ENCODE measurements around the gene SLC28A3. TPM values are rescaled to one million over a fixed set of nuclear protein-coding genes. Genes with fewer than 3 reads are reported as not detected.
"Not testable (repeated sequence)": the region's sequence is repeated elsewhere in the genome, so short reads cannot be mapped to it uniquely, and the experiment has no call there.

SLC28A3 gene
- total RNA-seq, 2 experiments from 2014 or later, result 0.23 to 0.31 TPM

DNA sequence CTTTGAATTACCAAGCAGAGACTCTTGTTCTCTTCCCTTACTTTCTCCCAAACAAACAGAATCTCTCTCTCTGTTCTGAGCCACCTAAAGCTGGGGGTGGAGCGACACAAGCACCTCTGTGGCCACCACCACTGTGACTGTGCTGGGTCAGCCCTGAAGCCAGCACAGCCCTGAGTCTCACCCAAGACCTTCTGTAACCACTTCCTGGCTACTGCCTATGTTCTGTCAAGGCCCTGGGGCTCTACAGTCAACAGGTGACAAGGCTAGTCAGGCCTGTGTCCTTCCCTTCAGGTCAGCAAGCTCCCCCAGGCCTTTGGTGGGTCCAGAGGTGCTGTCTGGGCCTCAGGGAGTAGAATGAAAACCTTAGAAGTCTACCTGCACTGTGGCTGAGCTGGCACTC lies 26.1 kb upstream of the SLC28A3 start:
- H3K4me3 Mint-ChIP-seq, result no peak overlapping the region
- TF ChIP-seq, protein P1, sequence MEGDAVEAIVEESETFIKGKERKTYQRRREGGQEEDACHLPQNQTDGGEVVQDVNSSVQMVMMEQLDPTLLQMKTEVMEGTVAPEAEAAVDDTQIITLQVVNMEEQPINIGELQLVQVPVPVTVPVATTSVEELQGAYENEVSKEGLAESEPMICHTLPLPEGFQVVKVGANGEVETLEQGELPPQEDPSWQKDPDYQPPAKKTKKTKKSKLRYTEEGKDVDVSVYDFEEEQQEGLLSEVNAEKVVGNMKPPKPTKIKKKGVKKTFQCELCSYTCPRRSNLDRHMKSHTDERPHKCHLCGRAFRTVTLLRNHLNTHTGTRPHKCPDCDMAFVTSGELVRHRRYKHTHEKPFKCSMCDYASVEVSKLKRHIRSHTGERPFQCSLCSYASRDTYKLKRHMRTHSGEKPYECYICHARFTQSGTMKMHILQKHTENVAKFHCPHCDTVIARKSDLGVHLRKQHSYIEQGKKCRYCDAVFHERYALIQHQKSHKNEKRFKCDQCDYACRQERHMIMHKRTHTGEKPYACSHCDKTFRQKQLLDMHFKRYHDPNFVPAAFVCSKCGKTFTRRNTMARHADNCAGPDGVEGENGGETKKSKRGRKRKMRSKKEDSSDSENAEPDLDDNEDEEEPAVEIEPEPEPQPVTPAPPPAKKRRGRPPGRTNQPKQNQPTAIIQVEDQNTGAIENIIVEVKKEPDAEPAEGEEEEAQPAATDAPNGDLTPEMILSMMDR (IDR thresholded peaks at IDR 0.05), result no peak
- no peaks in the 10 kb centered on the region for H3K4me1 Mint-ChIP-seq (ENCODE audit: low read depth)
- peaks cover 15% of the 10 kb centered on the region for H3K27me3 Mint-ChIP-seq
- no peak overlapping the region for H3K27ac Mint-ChIP-seq
- ChIA-PET POLR2A (no interaction called here), CTCF (no interaction called here)
- H3K36me3 Mint-ChIP-seq (ENCODE audit: low read depth), result no peaks in the 10 kb centered on the region
- intact Hi-C loops (cut with micrococcal nuclease), result no loop called here
- ATAC-seq (no peak), DNase-seq (no peak)
- peaks cover 1% of the 10 kb centered on the region for H3K9me3 Mint-ChIP-seq

DNA sequence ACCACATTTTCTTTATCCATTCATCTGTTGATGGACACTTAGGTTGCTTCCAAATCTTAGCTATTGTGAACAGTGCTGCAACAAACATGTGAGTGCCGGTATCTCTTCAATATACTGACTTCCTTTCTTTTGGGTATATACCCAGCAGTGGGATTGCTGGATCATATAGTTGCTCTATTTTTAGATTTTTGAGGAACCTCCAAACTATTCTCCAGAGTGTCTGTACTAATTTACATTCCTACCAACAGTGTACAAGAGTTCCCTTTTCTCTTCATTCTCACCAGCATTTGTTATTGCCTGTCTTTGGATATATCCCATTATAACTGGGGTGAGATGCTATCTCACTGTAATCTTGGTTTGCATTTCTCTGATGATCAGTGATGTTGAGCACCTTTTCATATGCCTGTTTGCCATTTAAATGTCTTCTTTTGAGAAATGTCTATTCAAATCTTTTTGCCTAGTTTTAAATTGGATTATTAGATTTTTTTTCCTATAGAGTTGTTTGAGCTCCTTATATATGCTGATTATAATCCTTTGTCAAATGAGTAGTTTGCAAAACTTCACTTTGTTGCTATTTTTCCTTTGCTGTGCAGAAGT lies 24.4 kb upstream of the SLC28A3 start:
- H3K4me3 Mint-ChIP-seq; H3K36me3 Mint-ChIP-seq (ENCODE audit: low read depth); ATAC-seq; H3K9me3 Mint-ChIP-seq; H3K4me1 Mint-ChIP-seq (ENCODE audit: low read depth); intact Hi-C loops (cut with micrococcal nuclease); H3K27ac Mint-ChIP-seq; CTCF ChIA-PET; DNase-seq; POLR2A ChIA-PET: not testable (repeated sequence)
- H3K27me3 Mint-ChIP-seq, result peaks cover 12% of the 10 kb centered on the region

DNA sequence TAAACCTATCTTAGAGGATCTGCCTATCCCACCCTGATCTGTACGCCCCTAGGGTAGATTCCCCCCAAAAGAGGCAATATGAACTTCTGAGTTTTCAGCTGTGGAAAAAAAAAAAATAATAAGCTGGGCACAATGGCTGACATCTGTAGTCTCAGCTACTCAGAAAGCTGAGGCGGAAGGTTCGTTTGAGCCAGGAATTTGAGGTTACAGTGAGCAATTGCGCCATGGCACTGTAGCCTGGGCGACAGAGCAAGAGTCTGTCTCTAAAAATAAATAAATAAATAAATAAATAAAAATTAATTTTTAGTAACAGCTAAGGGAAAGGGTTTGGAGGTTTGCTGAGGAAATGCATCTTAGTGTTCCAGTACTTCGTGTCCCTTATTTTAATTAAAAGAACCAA lies 21.1 kb upstream of the SLC28A3 start:
- no peaks in the 10 kb centered on the region for H3K4me1 Mint-ChIP-seq (ENCODE audit: low read depth)
- TF ChIP-seq, protein P1 (IDR thresholded peaks at IDR 0.05), result no peak
- ATAC-seq, result no peak
- POLR2A ChIA-PET, result no interaction called here
- intact Hi-C loops (cut with micrococcal nuclease), result no loop called here
- H3K27ac Mint-ChIP-seq, result no peak overlapping the region
- peaks cover 8% of the 10 kb centered on the region for H3K27me3 Mint-ChIP-seq
- CTCF ChIA-PET, result no interaction called here
- H3K4me3 Mint-ChIP-seq, result no peak overlapping the region
- DNase-seq, result no peak
- peaks cover 1% of the 10 kb centered on the region for H3K9me3 Mint-ChIP-seq
- H3K36me3 Mint-ChIP-seq (ENCODE audit: low read depth), result no peaks in the 10 kb centered on the region

DNA sequence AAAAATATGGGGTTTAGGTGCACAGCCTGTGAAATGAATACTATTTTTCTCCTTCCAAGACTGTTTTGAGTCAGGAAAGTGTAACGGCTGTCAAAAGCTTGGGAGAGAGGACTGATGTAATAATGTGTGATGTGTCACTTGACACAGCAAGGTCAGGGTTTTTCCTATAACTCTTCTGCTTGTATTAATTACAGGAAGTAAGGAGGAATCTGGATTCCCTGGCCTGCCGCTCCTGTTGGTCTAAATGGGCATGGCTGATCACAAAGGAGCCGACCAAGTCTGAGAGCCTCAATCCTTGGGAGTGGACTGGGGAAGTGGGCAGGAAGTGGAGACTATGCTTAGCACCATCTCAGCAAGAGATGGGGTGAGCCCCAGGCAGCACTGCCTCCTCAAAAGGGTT lies 16.7 kb upstream of the SLC28A3 start:
- intact Hi-C loops (cut with micrococcal nuclease), result no loop called here
- no peak for ATAC-seq

DNA sequence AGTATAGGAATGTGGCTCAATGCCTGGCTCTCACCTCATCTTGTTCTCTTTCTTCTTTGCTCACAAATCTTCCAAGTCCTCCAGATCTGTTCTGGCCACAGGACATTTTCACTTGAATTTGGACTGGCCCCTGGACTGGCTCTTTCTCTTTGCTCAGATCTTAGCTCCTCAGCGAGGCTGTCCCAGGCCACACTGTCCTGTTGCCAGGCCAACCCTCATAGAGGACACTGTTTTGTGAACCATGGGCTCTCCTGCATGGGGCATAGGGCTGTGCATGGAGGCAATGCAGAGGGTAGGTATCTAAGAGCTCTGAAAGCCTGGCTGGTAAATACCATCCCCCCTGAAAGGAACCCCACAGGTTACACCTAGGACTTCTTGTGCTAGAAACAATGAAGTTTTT lies 13.5 kb upstream of the SLC28A3 start:
- ChIA-PET CTCF (interaction anchor here (0.7 kb wide), 1 partner anchor 43 kb away, joined by 3 read pairs; no protein-coding TSS in a partner anchor), POLR2A (no interaction called here)
- DNase-seq, result no peak
- ATAC-seq, result no peak
- no peaks in the 10 kb centered on the region for H3K36me3 Mint-ChIP-seq (ENCODE audit: low read depth)
- TF ChIP-seq, protein P1 (IDR thresholded peaks at IDR 0.05), result no peak
- H3K27me3 Mint-ChIP-seq, result no peaks in the 10 kb centered on the region
- no peak overlapping the region for H3K4me3 Mint-ChIP-seq
- H3K27ac Mint-ChIP-seq, result no peak overlapping the region
- no peaks in the 10 kb centered on the region for H3K4me1 Mint-ChIP-seq (ENCODE audit: low read depth)
- intact Hi-C loops (cut with micrococcal nuclease), result no loop called here
- no peaks in the 10 kb centered on the region for H3K9me3 Mint-ChIP-seq

More for the DNA sequence above, 16.7 kb upstream of the SLC28A3 start:
- H3K9me3 Mint-ChIP-seq, result no peaks in the 10 kb centered on the region
- ChIA-PET CTCF (no interaction called here), POLR2A (no interaction called here)
- DNase-seq, result no peak
- no peaks in the 10 kb centered on the region for H3K4me1 Mint-ChIP-seq (ENCODE audit: low read depth)
- H3K27me3 Mint-ChIP-seq, result no peaks in the 10 kb centered on the region
- no peak overlapping the region for H3K4me3 Mint-ChIP-seq
- TF ChIP-seq, protein P1 (IDR thresholded peaks at IDR 0.05), result no peak
- no peaks in the 10 kb centered on the region for H3K36me3 Mint-ChIP-seq (ENCODE audit: low read depth)
- no peak overlapping the region for H3K27ac Mint-ChIP-seq

DNA sequence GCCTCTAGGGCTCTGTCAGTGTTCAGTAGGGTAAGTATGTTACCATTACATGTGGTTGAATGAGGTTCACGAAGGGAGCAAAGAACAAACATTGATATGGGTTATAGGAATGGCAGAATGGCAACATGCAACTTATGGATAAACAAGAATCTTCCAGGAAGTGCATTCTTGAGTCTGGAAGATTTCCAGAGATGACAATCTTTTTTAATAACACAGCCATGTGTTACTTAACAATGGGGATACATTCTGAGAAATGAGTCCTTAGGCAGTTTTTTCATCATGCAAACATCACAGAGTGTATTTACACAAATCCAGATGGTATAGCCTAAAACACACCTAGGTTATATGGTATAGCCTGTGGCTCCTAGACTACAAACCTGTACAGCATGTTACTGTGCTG lies 9.1 kb upstream of the SLC28A3 start:
- Mint-ChIP-seq H3K36me3 (ENCODE audit: low read depth) (no peaks in the 10 kb centered on the region), H3K9me3 (no peaks in the 10 kb centered on the region), H3K27me3 (peaks cover 7% of the 10 kb centered on the region), H3K4me3 (no peak overlapping the region), H3K27ac (no peak overlapping the region), H3K4me1 (ENCODE audit: low read depth) (no peaks in the 10 kb centered on the region)
- ChIA-PET CTCF (no interaction called here), POLR2A (no interaction called here)
- DNase-seq, result no peak
- TF ChIP-seq, protein P1 (IDR thresholded peaks at IDR 0.05), result no peak
- intact Hi-C loops (cut with micrococcal nuclease), result no loop called here
- ATAC-seq, result no peak

Data from activated CD8-positive, alpha-beta T cell treated with anti-CD3 and anti-CD28 coated beads for 36 hours (primary cell).